HCT116 (cell line): ENCODE results near the gene RPP25. TPM values are rescaled to one million over a fixed set of nuclear protein-coding genes. Genes with fewer than 3 reads are reported as not detected.
A peak's percentile ranks its signal among the peaks of the same experiment; 100 is the strongest.

Source experiments
- ATAC-seq: fragments of 200-7000 bp; cut with Tn5 transposase; 2 replicates; pipeline ENCODE4 v1.9.1; 2020; ENCODE audit warnings: mild to moderate bottlenecking, moderate library complexity
- Bru-seq: library from RNA; stranded (reverse); fragments of 400-500 nt; gene quantifications from one replicate; lab custom pipeline; 2021; lab: Mats Ljungman, UMichigan
- BruChase-seq, 2 experiments: library from RNA; stranded (reverse); fragments of 400-500 nt; gene quantifications; one replicate each; lab custom pipeline; 2021; lab: Mats Ljungman, UMichigan
- BruUV-seq: library from RNA; stranded (reverse); fragments of 400-500 nt; replicated peaks from 2 replicates; lab custom pipeline; 2021; lab: Mats Ljungman, UMichigan
- CTCF ChIA-PET: fragments of 300-600 bp; sonication (Branson Sonifier 250); formaldehyde crosslinking; loops from one replicate; lab custom pipeline; 2021; ENCODE audit warnings: antibody characterized with exemption; lab: Charles Lee
- POLR2A ChIA-PET: fragments of 300-600, 350-600 bp; sonication (Branson Sonifier 250); formaldehyde crosslinking; loops from one replicate; lab custom pipeline; 2021; ENCODE audit warnings: antibody characterized with exemption; lab: Charles Lee
- RAD21 ChIA-PET, 2 experiments: fragments of 300-600 bp; sonication (Branson Sonifier 250); formaldehyde crosslinking; loops; one replicate each; lab custom pipeline; 2023; ENCODE audit warnings: low total read pairs in 2 of 2; ENCODE audit not compliant: uncharacterized antibody in 2 of 2, unreplicated experiment in 2 of 2, low non-redundant PET in 1 of 2; lab: Charles Lee
- DNase-seq: peaks from one replicate; pipeline ENCODE4 v3.0.0-alpha.2; 2010; ENCODE audit warnings: low read depth, low spot score
- H2AFZ ChIP-seq: fragments of 200-600 bp; shearing (Covaris generic), sonication (generic); 2 replicates; pipeline ENCODE4 v1.6.1; 2017; ENCODE audit warnings: low read depth, mixed run types, mixed read lengths, antibody characterized with exemption, low read length; ENCODE audit not compliant: poor library complexity, severe bottlenecking
- H3K27ac ChIP-seq: 2 replicates; pipeline ENCODE4 v1.5.1; 2012; ENCODE audit warnings: low read depth, low read length
- H3K27me3 ChIP-seq: fragments of 200-600 bp; sonication (generic); 2 replicates; pipeline ENCODE4 v1.6.1; 2016; ENCODE audit warnings: mixed run types, low read length, mixed read lengths; ENCODE audit not compliant: insufficient read depth
- H3K36me3 ChIP-seq, 2 experiments: fragments of 200-500 bp in 1 of 2; fragments of 200-600 bp in 1 of 2; sonication (Bioruptor generic) in 1 of 2; sonication (generic) in 1 of 2; 2 replicates each; pipeline versions ENCODE4 v1.5.1 to v1.6.1; 2014 to 2016; ENCODE audit warnings: low read length in 2 of 2, inconsistent platforms in 1 of 2, mixed read lengths in 1 of 2, mixed run types in 1 of 2; ENCODE audit not compliant: insufficient read depth in 2 of 2, control insufficient read depth in 1 of 2
- H3K4me1 ChIP-seq, 2 experiments: fragments of 200-600 bp in 1 of 2; sonication (generic) in 1 of 2; 2 replicates each; pipeline versions ENCODE4 v1.5.1 to v1.6.1; 2012 to 2017; ENCODE audit warnings: low read length in 2 of 2, inconsistent platforms in 1 of 2, mild to moderate bottlenecking in 1 of 2, mixed read lengths in 1 of 2, mixed run types in 1 of 2, moderate library complexity in 1 of 2; ENCODE audit not compliant: insufficient read depth in 2 of 2, control insufficient read depth in 1 of 2
- H3K4me2 ChIP-seq: fragments of 200-600 bp; sonication (generic); 2 replicates; pipeline ENCODE4 v1.6.1; 2017; ENCODE audit warnings: mixed run types, low read length, mixed read lengths
- H3K4me3 ChIP-seq, 2 experiments: fragments of 200-600 bp in 1 of 2; sonication (generic) in 1 of 2; replicated peaks in 1 of 2; 2 replicates each; pipeline ENCODE4 v1.5.1; 2011 to 2016; ENCODE audit warnings: low read length in 2 of 2, control low read depth in 1 of 2, low read depth in 1 of 2, mild to moderate bottlenecking in 1 of 2, mixed read lengths in 1 of 2, mixed run types in 1 of 2
- H3K79me2 ChIP-seq: fragments of 200-600 bp; sonication (generic); 2 replicates; pipeline ENCODE4 v1.6.1; 2017; ENCODE audit warnings: mild to moderate bottlenecking, mixed run types, low read length, moderate library complexity, mixed read lengths; ENCODE audit not compliant: insufficient read depth
- H3K9ac ChIP-seq: fragments of 200-600 bp; sonication (generic); 2 replicates; pipeline ENCODE4 v1.6.1; 2016; ENCODE audit warnings: low read length, mixed read lengths
- H3K9me2 ChIP-seq: fragments of 200-600 bp; sonication (generic), shearing (Covaris generic); 2 replicates; pipeline ENCODE4 v1.6.1; 2017; ENCODE audit warnings: mixed run types, mild to moderate bottlenecking, moderate library complexity; ENCODE audit not compliant: insufficient read depth
- H3K9me3 ChIP-seq, 2 experiments: fragments of 200-500 bp in 1 of 2; fragments of 200-600 bp in 1 of 2; sonication (Bioruptor generic) in 1 of 2; sonication (generic) in 1 of 2; 2 replicates each; pipeline ENCODE4 v1.6.1; 2014 to 2017; ENCODE audit warnings: low read length in 2 of 2, mixed read lengths in 2 of 2, inconsistent platforms in 1 of 2, low read depth in 1 of 2, mild to moderate bottlenecking in 1 of 2, mixed run types in 1 of 2, moderate library complexity in 1 of 2; ENCODE audit not compliant: control insufficient read depth in 1 of 2, insufficient read depth in 1 of 2
- H4K20me1 ChIP-seq: fragments of 200-600 bp; sonication (generic), shearing (Covaris generic); 2 replicates; pipeline ENCODE4 v1.6.1; 2017; ENCODE audit warnings: mixed run types, mild to moderate bottlenecking, moderate library complexity; ENCODE audit not compliant: insufficient read depth
- CTCF ChIP-seq, 3 experiments: fragments of 200-600 bp in 1 of 3; sonication (generic) in 1 of 3; IDR thresholded peaks in 2 of 3; conservative IDR thresholded peaks in 1 of 3; 2 replicates each; pipeline ENCODE4 v1.5.1; 2012 to 2017; ENCODE audit warnings: low read depth in 2 of 3, low read length in 2 of 3, antibody characterized with exemption in 1 of 3, borderline replicate concordance in 1 of 3, control low read depth in 1 of 3, mild to moderate bottlenecking in 1 of 3, mixed read lengths in 1 of 3, mixed run types in 1 of 3, moderate library complexity in 1 of 3; ENCODE audit not compliant: insufficient read depth in 1 of 3
- POLR2A ChIP-seq: IDR thresholded peaks from 2 replicates; pipeline ENCODE4 v1.7.0; 2011; ENCODE audit warnings: borderline replicate concordance; ENCODE audit not compliant: insufficient read depth, insufficient read length; ENCODE audit errors: extremely low read depth
- POLR2AphosphoS5 ChIP-seq: IDR thresholded peaks from 2 replicates; pipeline ENCODE4 v1.6.1; 2011; ENCODE audit warnings: mild to moderate bottlenecking, low read depth, low read length, moderate library complexity
- TCF7L2 ChIP-seq: IDR thresholded peaks from 2 replicates; pipeline ENCODE4 v1.7.0; 2011; ENCODE audit warnings: borderline replicate concordance, inconsistent platforms; ENCODE audit not compliant: insufficient read depth, insufficient read length; ENCODE audit errors: extremely low read depth
- ZFX ChIP-seq: fragments of 450-650 bp; IDR thresholded peaks from 2 replicates; pipeline ENCODE4 v1.6.1; 2017
- ZNF274 ChIP-seq: fragments of 200-500 bp; sonication (Bioruptor generic); IDR thresholded peaks from 2 replicates; pipeline ENCODE4 v1.6.1; 2014; ENCODE audit warnings: mild to moderate bottlenecking, low read depth, low read length, inconsistent platforms
- intact Hi-C: fragments of 100-400 bp; cut with micrococcal nuclease; formaldehyde crosslinking; loops from 2 replicates; pipeline ENCODE4 v1.10.0; 2022
- long read RNA-seq: library from polyadenylated mRNA; unstranded; transcript quantifications from one replicate; pipeline ENCODE4 v2.0.0, GENCODE V29; 2021; ENCODE audit not compliant: unreplicated experiment
- polyA plus RNA-seq: library from polyadenylated mRNA; unstranded; fragments of >200 nt; gene quantifications from 2 replicates; pipeline ENCODE4 v1.2.1, GENCODE V29; 2012; ENCODE audit warnings: missing spikeins
- total RNA-seq: library from RNA; stranded (reverse); gene quantifications from one replicate; pipeline ENCODE4 v1.2.1, GENCODE V29; 2021; ENCODE audit not compliant: unreplicated experiment

RPP25 gene
- total RNA-seq = 5.9 TPM
- 2.2 and 3.1 TPM in 2 replicates for polyA plus RNA-seq
- Bru-seq, nascent RNA = percentile 53 among the genes with signal in this experiment
- BruChase-seq, experiment 1, labeled RNA remaining after a 6-hour chase = percentile 32 among the genes with signal in this experiment
- BruChase-seq, experiment 2, labeled RNA remaining after a 2-hour chase = percentile 65 among the genes with signal in this experiment
- long read RNA-seq, transcript RPP25-201 (1 exons, 3,049 nt) = major isoform, 19 of 19 reads
- long read RNA-seq, partial matches to known transcripts = 0 of 19 reads
- long read RNA-seq, other reads (novel, unspliced or antisense) = 0 of 19 reads

GRCh38 chr15:74956648-74957475 lies at the start of gene RPP25:
Gene RPP25, minus strand, starts transcription at chr15:74956772. Its CDS starts 189 bp downstream, at chr15:74956583.
- Histone ChIP-seq H4K20me1 (no peaks in the 10 kb centered on the region), H3K9ac (peak within 1 kb of the TSS; percentile 89), H3K9me2 (no peaks in the 10 kb centered on the region), H3K27ac (peak within 1 kb of the TSS; percentile 98), H3K79me2 (no peaks in the 10 kb centered on the region; the same call in 1 of the 2 replicates), H3K9me3 (no peaks in the 10 kb centered on the region), H3K4me1 (peaks cover 30 to 77% of the 10 kb centered on the region in 2 experiments), H3K4me2 (peak within 1 kb of the TSS; percentile 100), H3K4me3 (peak within 1 kb of the TSS; percentile 62 to 82), H3K27me3 (no peaks in the 10 kb centered on the region), H2AFZ (peak within 1 kb of the TSS; percentile 83), H3K36me3 (no peaks in the 10 kb centered on the region)
- intact Hi-C loops = no loop called here
- DNase-seq (peak; percentile 78), ATAC-seq (peak; percentile 88)
- ChIA-PET RAD21 (interaction anchor here in 1 of 2 experiments (1.2 kb wide), 1 partner anchor 31 kb away, joined by 3 read pairs; no protein-coding TSS in a partner anchor), POLR2A (interaction anchor here (1.0 to 1.3 kb wide), 3 partner anchors 31 to 495 kb away, joined by 3 to 4 read pairs (median 3); partner anchors contain the start of gene SCAMP5), CTCF (interaction anchor here (0.7 to 1.9 kb wide), 6 partner anchors 9 to 244 kb away, joined by 3 to 6 read pairs (median 4); partner anchors contain the start of gene C15orf39)
- TSS peak; percentile 91 for BruUV-seq
- peak; percentile 54; the same call in 1 of the 2 replicates for TF ChIP-seq ZFX
- no peak for TF ChIP-seq TCF7L2
- TF ChIP-seq POLR2A = peak; percentile 84
- TF ChIP-seq ZNF274 = no peak
- TF ChIP-seq CTCF (IDR thresholded peaks at IDR 0.05 in 2 of 3, conservative IDR thresholded peaks at IDR 0.05 in 1 of 3; ENCODE audit: borderline replicate concordance in 1 of 3, insufficient read depth in 1 of 3, low read depth in 2 of 3, low read length in 2 of 3) = no peak
- peak; percentile 63 for TF ChIP-seq POLR2AphosphoS5
